Vagina (tissue), 2 donors: ENCODE measurements around the gene MAP2K5.

Experiments used
- CTCF ChIP-seq, 3 experiments: fragments of 450-650 bp in 2 of 3; fragments of 200-600 bp in 1 of 3; sonication (generic) in 1 of 3; IDR thresholded peaks; one replicate each; pipeline ENCODE4 v1.5.1; 2017 to 2019; ENCODE audit warnings: antibody characterized with exemption in 3 of 3, mild to moderate bottlenecking in 2 of 3, moderate library complexity in 2 of 3
- POLR2AphosphoS5 ChIP-seq, 2 donors: sonication (generic); formaldehyde crosslinking; IDR thresholded peaks; one replicate each; pipeline ENCODE4 v1.9.0; 2017; ENCODE audit warnings: antibody characterized with exemption in 2 of 2, mild to moderate bottlenecking in 2 of 2, low read depth in 1 of 2; ENCODE audit not compliant: insufficient read depth in 1 of 2

GRCh38 chr15:67618297-67618696 is 75.8 kb downstream of the MAP2K5 start:
- TF ChIP-seq CTCF (IDR thresholded peaks at IDR 0.05) = no peak
- no peak for TF ChIP-seq POLR2AphosphoS5 (IDR thresholded peaks at IDR 0.05; ENCODE audit: insufficient read depth in 1 of 2, low read depth in 1 of 2)
